HG03558 (cell line): ENCODE data around the gene PTEN.

Experiments
- ATAC-seq: cut with Tn5 transposase; IDR thresholded peaks from one replicate; pipeline ENCODE4 v1.9.1; 2021; ENCODE audit warnings: moderate number of reproducible peaks; ENCODE audit not compliant: unreplicated experiment; ENCODE audit errors: extremely low read depth

PTEN gene

GRCh38 chr10:87915989-87916388, 52.6 kb downstream of the PTEN start:
- ATAC-seq: no peak

- no peak for ATAC-seq
Measured at GRCh38 chr10:87916515-87916914, 53.1 kb downstream of the PTEN start.

GRCh38 chr10:87918254-87918859, 54.9 kb downstream of the PTEN start:
- ATAC-seq: no peak

- ATAC-seq: no peak
Measured at GRCh38 chr10:87920538-87920937, 57.1 kb downstream of the PTEN start.

- ATAC-seq: no peak
Measured at GRCh38 chr10:87921931-87922688, 58.7 kb downstream of the PTEN start.

- ATAC-seq: no peak
Measured at GRCh38 chr10:87923233-87923632, 59.8 kb downstream of the PTEN start.

- ATAC-seq: no peak
Measured at GRCh38 chr10:87925570-87925969, 62.1 kb downstream of the PTEN start.

- ATAC-seq: no peak
Measured at GRCh38 chr10:87927091-87927490, 63.7 kb downstream of the PTEN start.

GRCh38 chr10:87928996-87929395, 65.6 kb downstream of the PTEN start:
- no peak for ATAC-seq

GRCh38 chr10:87930141-87930540, 66.7 kb downstream of the PTEN start:
- ATAC-seq: no peak

GRCh38 chr10:87930934-87931835, 67.8 kb downstream of the PTEN start:
- ATAC-seq: no peak

- no peak for ATAC-seq
Measured at GRCh38 chr10:87931836-87932230, 68.4 kb downstream of the PTEN start.

- ATAC-seq: no peak
Measured at GRCh38 chr10:87935290-87936141, 72.1 kb downstream of the PTEN start.

GRCh38 chr10:87940210-87940609, 76.8 kb downstream of the PTEN start:
- ATAC-seq: no peak

GRCh38 chr10:87942884-87943527, 79.6 kb downstream of the PTEN start:
- no peak for ATAC-seq

- no peak for ATAC-seq
Measured at GRCh38 chr10:87945984-87946383, 82.6 kb downstream of the PTEN start.

GRCh38 chr10:87952612-87953011, 89.2 kb downstream of the PTEN start:
- no peak for ATAC-seq

GRCh38 chr10:87956055-87956454, 92.6 kb downstream of the PTEN start:
- ATAC-seq: no peak

- no peak for ATAC-seq
Measured at GRCh38 chr10:87957702-87958101, 94.3 kb downstream of the PTEN start.

- no peak for ATAC-seq
Measured at GRCh38 chr10:87960230-87960629, 96.8 kb downstream of the PTEN start.
